IMR-90 (cell line): ENCODE measurements around the gene ZNF436. TPM values are rescaled to one million over a fixed set of nuclear protein-coding genes. Genes with fewer than 3 reads are reported as not detected.

Experiments used
- ATAC-seq: fragments of 200-7000 bp; cut with Tn5 transposase; 2 replicates; pipeline ENCODE4 v1.9.1; 2020; ENCODE audit warnings: low read depth, mild to moderate bottlenecking, moderate library complexity
- BruUV-seq: library from RNA; stranded (reverse); fragments of 400-500 nt; replicated peaks from 2 replicates; lab custom pipeline; 2021; lab: Mats Ljungman, UMichigan
- CTCF ChIA-PET: fragments of 300-600 bp; formaldehyde crosslinking; extraction: SDS; loops from one replicate; lab custom pipeline; 2021; ENCODE audit warnings: antibody characterized with exemption; lab: Yijun Ruan, JAX
- POLR2A ChIA-PET: fragments of 300-600 bp; sonication (Branson Sonifier 250); formaldehyde crosslinking; loops from one replicate; lab custom pipeline; 2022; ENCODE audit warnings: antibody characterized with exemption; ENCODE audit not compliant: unreplicated experiment; lab: Charles Lee
- DNase-seq: peaks from one replicate; pipeline ENCODE4 v3.0.0; 2013
- H2AFZ ChIP-seq: replicated peaks from 2 replicates; pipeline ENCODE3; 2013; ENCODE audit warnings: low read length, mild to moderate bottlenecking; ENCODE audit not compliant: poor library complexity
- H2AK5ac ChIP-seq: 2 replicates; pipeline ENCODE4 v1.6.1; 2013; ENCODE audit warnings: low read depth, low read length, inconsistent platforms
- H2AK9ac ChIP-seq: replicated peaks from 2 replicates; pipeline ENCODE3; 2013; ENCODE audit warnings: mild to moderate bottlenecking, low read depth, low read length, moderate library complexity; ENCODE audit not compliant: poor library complexity
- H2BK120ac ChIP-seq: 2 replicates; pipeline ENCODE4 v1.6.1; 2013; ENCODE audit warnings: low read depth, low read length, inconsistent platforms
- H2BK15ac ChIP-seq: 3 replicates; pipeline ENCODE4 v1.6.1; 2013; ENCODE audit warnings: low read depth, low read length, inconsistent platforms
- H2BK20ac ChIP-seq: 2 replicates; pipeline ENCODE4 v1.6.1; 2013; ENCODE audit warnings: low read depth, mild to moderate bottlenecking, inconsistent platforms, low read length, moderate library complexity
- H2BK5ac ChIP-seq: 2 replicates; pipeline ENCODE4 v1.6.1; 2013; ENCODE audit warnings: mild to moderate bottlenecking, low read depth, low read length, inconsistent platforms; ENCODE audit not compliant: poor library complexity, severe bottlenecking
- H3K14ac ChIP-seq: replicated peaks from 2 replicates; pipeline ENCODE4 v1.6.1; 2013; ENCODE audit warnings: low read depth, low read length, inconsistent platforms
- H3K18ac ChIP-seq: 2 replicates; pipeline ENCODE4 v1.6.1; 2013; ENCODE audit warnings: low read depth, low read length, control low read depth
- H3K23ac ChIP-seq: 2 replicates; pipeline ENCODE4 v1.6.1; 2013; ENCODE audit warnings: low read depth, low read length, inconsistent platforms
- H3K27ac ChIP-seq: 2 replicates; pipeline ENCODE4 v1.5.1; 2013; ENCODE audit warnings: mild to moderate bottlenecking, control low read depth, low read length; ENCODE audit not compliant: insufficient read depth
- H3K27me3 ChIP-seq: 2 replicates; pipeline ENCODE4 v1.6.1; 2013; ENCODE audit warnings: low read length; ENCODE audit not compliant: control insufficient read depth, insufficient read depth
- H3K36me3 ChIP-seq: 2 replicates; pipeline ENCODE4 v1.6.1; 2013; ENCODE audit warnings: low read length, mixed read lengths; ENCODE audit not compliant: control insufficient read depth, insufficient read depth
- H3K4ac ChIP-seq: 2 replicates; pipeline ENCODE4 v1.6.1; 2013; ENCODE audit warnings: low read depth, low read length, inconsistent platforms
- H3K4me1 ChIP-seq: 2 replicates; pipeline ENCODE4 v1.6.1; 2013; ENCODE audit warnings: low read length, mixed read lengths; ENCODE audit not compliant: control insufficient read depth, insufficient read depth
- H3K4me2 ChIP-seq: 2 replicates; pipeline ENCODE4 v1.6.1; 2013; ENCODE audit warnings: low read depth, mild to moderate bottlenecking, control low read depth, low read length, moderate library complexity
- H3K4me3 ChIP-seq: 2 replicates; pipeline ENCODE4 v1.5.1; 2013; ENCODE audit warnings: low read depth, mild to moderate bottlenecking, control low read depth, low read length, moderate library complexity; ENCODE audit not compliant: insufficient read depth
- H3K56ac ChIP-seq: 2 replicates; pipeline ENCODE4 v1.6.1; 2013; ENCODE audit warnings: low read length, inconsistent platforms; ENCODE audit not compliant: insufficient read depth; ENCODE audit errors: extremely low read depth
- H3K79me1 ChIP-seq, 2 experiments: 2 replicates each; pipeline ENCODE4 v1.6.1; 2013; ENCODE audit warnings: low read length in 2 of 2, inconsistent platforms in 1 of 2, low read depth in 1 of 2
- H3K9ac ChIP-seq: 2 replicates; pipeline ENCODE4 v1.6.1; 2013; ENCODE audit warnings: low read depth, low read length, control low read depth
- H3K9me1 ChIP-seq: 2 replicates; pipeline ENCODE4 v1.6.1; 2013; ENCODE audit warnings: low read length, inconsistent platforms; ENCODE audit not compliant: insufficient read depth
- H3K9me3 ChIP-seq: 2 replicates; pipeline ENCODE4 v1.6.1; 2013; ENCODE audit warnings: low read length; ENCODE audit not compliant: control insufficient read depth, insufficient read depth
- H4K20me1 ChIP-seq: 2 replicates; pipeline ENCODE4 v1.6.1; 2013; ENCODE audit warnings: low read length, inconsistent platforms; ENCODE audit not compliant: insufficient read depth
- H4K5ac ChIP-seq: 2 replicates; pipeline ENCODE4 v1.6.1; 2013; ENCODE audit warnings: mild to moderate bottlenecking, low read depth, low read length, control low read depth
- H4K8ac ChIP-seq, 2 experiments: 2 replicates each; pipeline ENCODE4 v1.6.1; 2013; ENCODE audit warnings: low read depth in 2 of 2, low read length in 2 of 2, control low read depth in 1 of 2, inconsistent platforms in 1 of 2
- H4K91ac ChIP-seq: 2 replicates; pipeline ENCODE4 v1.6.1; 2013; ENCODE audit warnings: low read depth, low read length, inconsistent platforms; ENCODE audit not compliant: insufficient read depth
- MAFK ChIP-seq: IDR thresholded peaks from 2 replicates; pipeline ENCODE4 v1.6.1; 2012; ENCODE audit warnings: low read depth, low read length, improper control_type of control experiment
- SMC3 ChIP-seq: fragments of 150-350 bp; IDR thresholded peaks from 2 replicates; pipeline ENCODE4 v1.6.1; 2016; ENCODE audit warnings: low read depth, mild to moderate bottlenecking, antibody characterized with exemption, low read length, moderate library complexity
- WGBS, 2 experiments: methylation state at CpG; one replicate each; pipeline versions ENCODE4 v1.1.5 to v1.1.7; 2013; ENCODE audit warnings: missing lambda C conversion rate in 2 of 2; ENCODE audit not compliant: insufficient read length in 1 of 2; ENCODE audit errors: extremely low coverage in 2 of 2; 5-methylcytosine and 5-hydroxymethylcytosine counted together
- dilution Hi-C: fragments of 300-500 bp; cut with HindIII; formaldehyde crosslinking; loops from one replicate; pipeline ENCODE4 v1.14.3; 2018; ENCODE audit warnings: low sequenced_read_pairs; ENCODE audit not compliant: unreplicated experiment
- in situ Hi-C: fragments of 300-500 bp; cut with MboI; formaldehyde crosslinking; loops from 3 replicates; pipeline ENCODE4 v1.14.3; 2019; ENCODE audit warnings: low sequenced_read_pairs, inconsistent platforms, mixed read lengths
- intact Hi-C: fragments of 100-400 bp; cut with micrococcal nuclease; formaldehyde crosslinking; loops from 2 replicates; pipeline ENCODE4 v1.10.0; 2022
- polyA plus RNA-seq, 3 experiments: library from polyadenylated mRNA; depleted of rRNA; stranded (reverse); fragments of >200 nt; gene quantifications; 2 replicates each; pipeline ENCODE4 v1.2.3, GENCODE V29; 2012; ENCODE audit warnings: low replicate concordance in 1 of 3
- total RNA-seq: library from RNA; depleted of rRNA; stranded (reverse); fragments of >200 nt; gene quantifications from 2 replicates; pipeline ENCODE4 v1.2.3, GENCODE V29; 2012

The ZNF436 gene
- total and polyA plus RNA-seq, 2 of the 4 experiments (the other 2 are of a cell fraction), result 5.3 to 14.3 TPM

- CTCF ChIA-PET, result interaction anchor here (1.4 to 1.5 kb wide), 2 partner anchors 33 to 126 kb away, joined by 3 to 8 read pairs; no protein-coding TSS in a partner anchor
- Histone ChIP-seq H2AFZ (peak overlapping the region; percentile 46), H2BK5ac (peak overlapping the region; percentile 64), H3K27me3 (no peaks in the 10 kb centered on the region), H4K91ac (peak overlapping the region; percentile 66), H2BK20ac (peak overlapping the region; percentile 79), H3K14ac (peak overlapping the region; percentile 85), H3K36me3 (peaks cover 8% of the 10 kb centered on the region; the same call in 1 of the 2 replicates), H3K23ac (peak overlapping the region; percentile 99), H2BK120ac (peak overlapping the region; percentile 76), H3K9ac (peak overlapping the region; percentile 91), H3K4ac (peak overlapping the region; percentile 91), H4K5ac (peak overlapping the region; percentile 87), H3K4me1 (peaks cover 15% of the 10 kb centered on the region), H3K4me2 (peak overlapping the region; percentile 89), H2BK15ac (peak overlapping the region; percentile 62; the same call in 1 of the 3 replicates), H3K9me1 (peaks cover 9% of the 10 kb centered on the region), H3K56ac (no peak overlapping the region), H2AK9ac (peak overlapping the region; percentile 97), H3K18ac (peak overlapping the region; percentile 74), H3K79me1 (peaks cover 35 to 57% of the 10 kb centered on the region in 2 experiments), H4K20me1 (no peaks in the 10 kb centered on the region), H3K4me3 (peak overlapping the region; percentile 3; the same call in 1 of the 2 replicates), H3K9me3 (no peaks in the 10 kb centered on the region), H3K27ac (peak overlapping the region; percentile 85; the same call in 1 of the 2 replicates), H2AK5ac (peak overlapping the region; percentile 67; the same call in 1 of the 2 replicates), H4K8ac (peak overlapping the region; percentile 77 to 99; a peak in 3 of 4 replicates)
- intact Hi-C loops, result no loop called here
- ATAC-seq, result no peak
- in situ Hi-C loops, result no loop called here
- DNase-seq, result no peak
- TF ChIP-seq SMC3, result no peak
- TF ChIP-seq MAFK, result no peak
- POLR2A ChIA-PET, result no interaction called here
- dilution Hi-C loops, result no loop called here
- no TSS peak for BruUV-seq
- WGBS, 2 experiments, result 17% methylated on average over 3 of the region's 13 CpGs; no CpG with 5 or more reads in 1 of the 2 experiments
These were observed 1.3 kb upstream of the ZNF436 start for GRCh38 chr1:23370709-23371584.
